ENCODE data around the gene MED14.

GRCh38 chrX:40698851-40699250 is 36.5 kb downstream of the MED14 start:
- TF ChIP-seq CTCF (conservative IDR thresholded peaks at IDR 0.05): no peak
- TF ChIP-seq ZFX (IDR thresholded peaks at IDR 0.05): no peak
